WI38 (cell line): ENCODE data around the gene LMNA.

Source experiments
- H3K4me3 ChIP-seq: 2 replicates; pipeline ENCODE4 v1.5.1; 2011; ENCODE audit warnings: low read depth, mild to moderate bottlenecking, control low read depth, low read length
- CTCF ChIP-seq: IDR thresholded peaks from 2 replicates; pipeline ENCODE4 v1.5.1; 2012; ENCODE audit warnings: low read depth, mild to moderate bottlenecking, control low read depth, low read length

Gene LMNA

DNA sequence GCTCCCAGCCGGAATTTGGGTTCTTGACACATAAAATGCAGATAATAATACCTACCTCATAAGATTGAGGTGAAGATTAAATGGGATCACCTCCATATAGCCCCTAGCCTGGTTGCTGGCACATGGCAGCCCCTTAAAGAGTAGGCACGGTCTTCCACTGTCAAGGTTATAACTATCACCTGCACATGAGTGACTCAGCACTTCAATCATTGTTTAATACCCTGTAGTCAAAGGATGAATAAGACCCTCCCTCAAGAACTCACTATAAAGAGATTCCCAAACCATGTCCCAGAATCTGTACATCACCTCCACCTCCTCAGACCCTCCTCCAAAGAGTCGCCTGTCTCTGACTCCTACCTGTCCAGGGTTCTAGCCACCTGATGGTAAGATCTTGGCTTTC, 6.5 kb upstream of the LMNA start:
- TF ChIP-seq CTCF = no peak

GRCh38 chr1:156108664-156109241, 5.8 kb upstream of the LMNA start:
- no peak for TF ChIP-seq CTCF
- no peak overlapping the region for H3K4me3 ChIP-seq

More for the DNA sequence above, 6.5 kb upstream of the LMNA start:
- H3K4me3 ChIP-seq = no peak overlapping the region

DNA sequence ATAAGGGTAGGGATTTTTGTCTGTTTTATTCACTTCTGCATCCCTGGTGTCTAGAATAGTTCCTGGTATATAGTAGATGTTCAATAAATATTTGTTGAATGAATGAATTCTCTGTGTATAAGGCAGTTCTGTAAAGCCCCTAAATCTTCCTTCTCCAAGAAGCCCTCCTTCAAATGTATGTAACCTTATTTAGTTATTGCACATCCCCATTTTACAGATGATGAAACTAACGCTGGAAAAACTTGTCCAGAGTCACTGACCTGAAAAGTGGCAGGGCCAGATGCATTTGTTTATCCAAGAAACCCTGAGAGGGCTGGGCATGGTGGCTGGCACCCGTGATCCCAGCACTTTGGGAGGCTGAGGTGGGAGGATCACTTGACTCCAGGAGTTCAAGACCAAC, 4.3 kb upstream of the LMNA start:
- no peak overlapping the region for H3K4me3 ChIP-seq
- no peak for TF ChIP-seq CTCF

DNA sequence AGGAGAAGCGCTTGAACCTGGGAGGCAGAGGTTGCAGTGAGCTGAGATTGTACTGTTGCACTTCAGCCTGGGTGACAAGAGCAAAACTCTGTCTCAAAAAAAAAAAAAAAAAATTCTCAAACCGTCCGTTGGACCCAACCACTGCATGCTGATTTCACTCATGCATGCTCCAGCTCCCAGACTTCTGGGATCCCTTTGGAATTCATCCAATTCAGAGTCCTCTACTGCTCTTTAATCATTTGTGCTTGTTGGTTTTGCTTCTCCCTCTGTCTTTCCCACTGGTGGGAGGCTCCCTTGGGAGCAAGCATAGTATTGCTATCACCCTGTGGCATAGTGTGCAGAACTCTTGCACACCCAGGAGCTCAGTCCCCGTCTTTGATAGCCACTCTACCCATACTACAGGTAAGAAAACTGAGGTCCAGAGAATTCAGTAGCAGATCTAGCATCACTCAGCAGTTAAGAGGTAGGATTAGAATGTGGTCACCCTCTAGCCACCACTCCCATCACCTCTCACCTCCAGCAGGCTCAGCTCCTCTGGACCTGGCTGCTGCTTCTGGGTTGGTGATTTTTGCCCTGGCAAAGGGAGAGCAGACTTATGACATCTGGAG, 3.1 kb upstream of the LMNA start:
- no peak for TF ChIP-seq CTCF
- H3K4me3 ChIP-seq = no peak overlapping the region

GRCh38 chr1:156112276-156113137, 2.0 kb upstream of the LMNA start:
- TF ChIP-seq CTCF = no peak
- H3K4me3 ChIP-seq = no peak overlapping the region

GRCh38 chr1:156113282-156113950, 1.1 kb upstream of the LMNA start:
- TF ChIP-seq CTCF = no peak
- no peak overlapping the region for H3K4me3 ChIP-seq
